HEK293 (cell line): Measurements from ENCODE around the gene PDE4B.

ENCODE experiments used
- CTCF ChIA-PET: fragments of 350-600 bp; formaldehyde crosslinking; extraction: SDS; loops from one replicate; lab custom pipeline; 2021; ENCODE audit warnings: antibody characterized with exemption; lab: Yijun Ruan, JAX
- POLR2A ChIA-PET: fragments of 300-600 bp; formaldehyde crosslinking; extraction: SDS; loops from one replicate; lab custom pipeline; 2020; ENCODE audit warnings: antibody characterized with exemption, inconsistent platforms; lab: Yijun Ruan, JAX
- H3K27ac ChIP-seq: fragments of 200-500 bp; sonication (Bioruptor generic); 2 replicates; pipeline ENCODE4 v1.5.1; 2014; ENCODE audit warnings: low read depth, low read length, control low read depth, inconsistent platforms; ENCODE audit errors: extremely low read depth
- H3K36me3 ChIP-seq, 2 experiments: fragments of 200-500 bp in 1 of 2; sonication (Bioruptor generic) in 1 of 2; 1 replicate in 1 of 2; 2 replicates in 1 of 2; pipeline ENCODE4 v1.5.1; 2014 to 2017; ENCODE audit warnings: inconsistent platforms in 2 of 2, low read length in 2 of 2; ENCODE audit not compliant: control insufficient read depth in 2 of 2, insufficient read depth in 1 of 2
- H3K4me1 ChIP-seq: fragments of 200-500 bp; sonication (Bioruptor generic); 2 replicates; pipeline ENCODE4 v1.5.1; 2014; ENCODE audit warnings: mild to moderate bottlenecking, low read length, inconsistent platforms; ENCODE audit not compliant: control insufficient read depth, insufficient read depth
- H3K4me3 ChIP-seq: 2 replicates; pipeline ENCODE4 v1.5.1; 2011; ENCODE audit warnings: low read depth, mild to moderate bottlenecking, control low read depth, low read length, moderate library complexity
- H3K9me3 ChIP-seq: fragments of 200-500 bp; sonication (Bioruptor generic); 2 replicates; pipeline ENCODE4 v1.5.1; 2014; ENCODE audit warnings: low read depth, low read length, inconsistent platforms; ENCODE audit not compliant: control insufficient read depth, insufficient read depth
- GLIS1 ChIP-seq: fragments of 450-650 bp; formaldehyde crosslinking; IDR thresholded peaks from 2 replicates; pipeline ENCODE4 v1.5.1; 2016; ENCODE audit warnings: missing biosample characterization, missing genetic modification characterization
- SP7 ChIP-seq: fragments of 450-650 bp; formaldehyde crosslinking; IDR thresholded peaks from 2 replicates; pipeline ENCODE4 v1.5.1; 2016; ENCODE audit warnings: missing biosample characterization, missing genetic modification characterization
- ZBTB11 ChIP-seq: fragments of 450-650 bp; formaldehyde crosslinking; conservative IDR thresholded peaks from 2 replicates; pipeline ENCODE4 v1.5.1; 2016; ENCODE audit warnings: low read depth, missing biosample characterization, missing genetic modification characterization
- ZBTB26 ChIP-seq: fragments of 450-650 bp; formaldehyde crosslinking; optimal IDR thresholded peaks from 2 replicates; pipeline ENCODE3; 2016; ENCODE audit warnings: missing biosample characterization, mild to moderate bottlenecking, missing genetic modification characterization
- ZFP37 ChIP-seq: fragments of 450-650 bp; formaldehyde crosslinking; IDR thresholded peaks from 2 replicates; pipeline ENCODE4 v1.5.1; 2016; ENCODE audit warnings: missing biosample characterization, missing genetic modification characterization
- ZNF112 ChIP-seq: fragments of 450-650 bp; formaldehyde crosslinking; IDR thresholded peaks from 2 replicates; pipeline ENCODE4 v1.5.0; 2017; ENCODE audit warnings: missing biosample characterization, missing genetic modification characterization
- ZNF114 ChIP-seq: fragments of 450-650 bp; formaldehyde crosslinking; IDR thresholded peaks from 2 replicates; pipeline ENCODE4 v1.5.0; 2017; ENCODE audit warnings: missing biosample characterization, missing genetic modification characterization
- ZNF169 ChIP-seq: fragments of 450-650 bp; formaldehyde crosslinking; IDR thresholded peaks from 2 replicates; pipeline ENCODE4 v1.5.1; 2016; ENCODE audit warnings: missing biosample characterization, missing genetic modification characterization
- ZNF175 ChIP-seq: fragments of 450-650 bp; formaldehyde crosslinking; IDR thresholded peaks from 2 replicates; pipeline ENCODE4 v1.5.1; 2016; ENCODE audit warnings: missing biosample characterization, missing genetic modification characterization
- ZNF26 ChIP-seq: fragments of 450-650 bp; formaldehyde crosslinking; IDR thresholded peaks from 2 replicates; pipeline ENCODE4 v1.5.1; 2016; ENCODE audit warnings: missing biosample characterization, missing genetic modification characterization
- ZNF335 ChIP-seq: fragments of 450-650 bp; formaldehyde crosslinking; conservative IDR thresholded peaks from 2 replicates; pipeline ENCODE4 v1.5.1; 2016; ENCODE audit warnings: missing biosample characterization, missing genetic modification characterization
- ZNF341 ChIP-seq: fragments of 450-650 bp; formaldehyde crosslinking; IDR thresholded peaks from 2 replicates; pipeline ENCODE4; 2016; ENCODE audit warnings: low read depth, missing biosample characterization, missing genetic modification characterization
- ZNF404 ChIP-seq: fragments of 450-650 bp; formaldehyde crosslinking; IDR thresholded peaks from 2 replicates; pipeline ENCODE4 v1.5.1; 2017; ENCODE audit warnings: missing biosample characterization, missing genetic modification characterization
- ZNF48 ChIP-seq: fragments of 450-650 bp; formaldehyde crosslinking; IDR thresholded peaks from 2 replicates; pipeline ENCODE4 v1.5.1; 2016; ENCODE audit warnings: missing biosample characterization, missing genetic modification characterization
- ZNF555 ChIP-seq: fragments of 450-650 bp; formaldehyde crosslinking; conservative IDR thresholded peaks from 2 replicates; pipeline ENCODE4 v1.5.1; 2017; ENCODE audit warnings: missing biosample characterization, mild to moderate bottlenecking, missing genetic modification characterization, inconsistent platforms
- ZNF560 ChIP-seq: fragments of 450-650 bp; formaldehyde crosslinking; IDR thresholded peaks from 2 replicates; pipeline ENCODE4 v1.5.1; 2017; ENCODE audit warnings: missing biosample characterization, missing genetic modification characterization, borderline replicate concordance
- ZNF571 ChIP-seq: fragments of 450-650 bp; formaldehyde crosslinking; IDR thresholded peaks from 2 replicates; pipeline ENCODE4 v1.5.0; 2017; ENCODE audit warnings: missing biosample characterization, missing genetic modification characterization
- ZNF626 ChIP-seq: fragments of 450-650 bp; sonication (Bioruptor Pico); formaldehyde crosslinking; IDR thresholded peaks from 2 replicates; pipeline ENCODE4 v1.5.1; 2018; ENCODE audit warnings: missing biosample characterization, missing genetic modification characterization, inconsistent platforms
- ZSCAN5A ChIP-seq: fragments of 450-650 bp; formaldehyde crosslinking; IDR thresholded peaks from 2 replicates; pipeline ENCODE4 v1.5.1; 2016; ENCODE audit warnings: missing biosample characterization, missing genetic modification characterization
- TF ChIP-seq, protein P1 (sequence below): fragments of 450-650 bp; formaldehyde crosslinking; IDR thresholded peaks from 2 replicates; pipeline ENCODE4 v1.5.1; 2016; ENCODE audit warnings: missing biosample characterization, missing genetic modification characterization
- TF ChIP-seq, protein P2 (sequence below): fragments of 450-650 bp; formaldehyde crosslinking; IDR thresholded peaks from 2 replicates; pipeline ENCODE4 v1.5.1; 2016; ENCODE audit warnings: missing biosample characterization, missing genetic modification characterization

Gene PDE4B

DNA sequence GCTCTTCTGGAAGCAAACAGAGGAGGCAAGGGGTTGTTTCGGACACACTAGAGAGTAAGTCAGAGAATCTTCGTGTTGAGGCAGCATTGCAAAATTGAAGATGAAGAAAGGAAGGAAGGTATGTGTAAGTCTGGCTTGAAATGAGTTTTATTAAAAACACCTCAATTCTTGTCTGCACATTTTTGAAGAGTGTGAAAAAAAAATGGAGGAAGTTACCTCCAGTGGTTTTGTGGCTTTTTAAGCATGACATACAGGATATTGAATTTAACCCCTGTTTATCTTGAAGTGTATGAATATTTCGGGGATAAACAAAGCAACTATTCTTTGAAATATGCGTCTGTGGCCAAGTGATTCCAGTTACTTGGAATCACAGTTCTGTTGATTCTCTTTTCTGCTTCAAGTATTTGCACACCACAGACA is 538.0 kb downstream of the PDE4B start (continued):
- TF ChIP-seq ZBTB11 (no peak), ZNF26 (tag by site-specific recombination) (no peak), ZNF341 (tag by site-specific recombination) (no peak)

- POLR2A ChIA-PET = interaction anchor here (0.8 to 1.8 kb wide), 7 partner anchors 9 to 534 kb away, joined by 3 to 6 read pairs (median 3); no protein-coding TSS in a partner anchor
- CTCF ChIA-PET = interaction anchor here (0.5 to 2.8 kb wide), 12 partner anchors 11 to 374 kb away, joined by 3 to 14 read pairs (median 4); no protein-coding TSS in a partner anchor
- H3K4me1 ChIP-seq = peaks cover 5% of the 10 kb centered on the region; the same call in 1 of the 2 replicates
- peak overlapping the region; percentile 42 for H3K4me3 ChIP-seq
- peak overlapping the region; percentile 60 for H3K27ac ChIP-seq
- H3K9me3 ChIP-seq = no peaks in the 10 kb centered on the region
- H3K36me3 ChIP-seq = no peaks in the 10 kb centered on the region
- TF ChIP-seq ZNF112 (no peak), ZNF114 (no peak), ZBTB26 (no peak), ZNF335 (tag by site-specific recombination) (peak; percentile 62), ZSCAN5A (tag by site-specific recombination) (no peak), ZNF169 (tag by site-specific recombination) (no peak), SP7 (tag by site-specific recombination) (0 out of 2 replicates have a peak, but pooled peaks have one; percentile 24), ZNF555 (no peak), ZNF560 (tag by site-specific recombination) (no peak), ZNF571 (no peak), ZNF626 (tag by site-specific recombination) (no peak), GLIS1 (tag by site-specific recombination) (peak; percentile 60), ZNF26 (tag by site-specific recombination) (no peak), ZFP37 (tag by site-specific recombination) (no peak; the same call in 1 of the 2 replicates), ZNF175 (tag by site-specific recombination) (no peak), ZNF404 (no peak), ZNF48 (no peak)
- TF ChIP-seq, protein P1, sequence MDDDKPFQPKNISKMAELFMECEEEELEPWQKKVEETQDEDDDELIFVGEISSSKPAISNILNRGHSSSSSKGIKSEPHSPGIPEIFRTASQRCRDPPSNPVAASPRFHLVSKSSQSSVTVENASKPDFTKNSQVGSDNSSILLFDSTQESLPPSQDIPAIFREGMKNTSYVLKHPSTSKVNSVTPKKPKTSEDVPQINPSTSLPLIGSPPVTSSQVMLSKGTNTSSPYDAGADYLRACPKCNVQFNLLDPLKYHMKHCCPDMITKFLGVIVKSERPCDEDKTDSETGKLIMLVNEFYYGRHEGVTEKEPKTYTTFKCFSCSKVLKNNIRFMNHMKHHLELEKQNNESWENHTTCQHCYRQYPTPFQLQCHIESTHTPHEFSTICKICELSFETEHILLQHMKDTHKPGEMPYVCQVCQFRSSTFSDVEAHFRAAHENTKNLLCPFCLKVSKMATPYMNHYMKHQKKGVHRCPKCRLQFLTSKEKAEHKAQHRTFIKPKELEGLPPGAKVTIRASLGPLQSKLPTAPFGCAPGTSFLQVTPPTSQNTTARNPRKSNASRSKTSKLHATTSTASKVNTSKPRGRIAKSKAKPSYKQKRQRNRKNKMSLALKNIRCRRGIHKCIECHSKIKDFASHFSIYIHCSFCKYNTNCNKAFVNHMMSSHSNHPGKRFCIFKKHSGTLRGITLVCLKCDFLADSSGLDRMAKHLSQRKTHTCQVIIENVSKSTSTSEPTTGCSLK (tag by site-specific recombination) = no peak
- TF ChIP-seq, protein P2, sequence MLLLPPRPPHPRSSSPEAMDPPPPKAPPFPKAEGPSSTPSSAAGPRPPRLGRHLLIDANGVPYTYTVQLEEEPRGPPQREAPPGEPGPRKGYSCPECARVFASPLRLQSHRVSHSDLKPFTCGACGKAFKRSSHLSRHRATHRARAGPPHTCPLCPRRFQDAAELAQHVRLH (tag by site-specific recombination) = no peak
Measured at GRCh38 chr1:66331658-66332547, 539.2 kb downstream of the PDE4B start.
